Activated CD4-positive, alpha-beta T cell treated with anti-CD3 and anti-CD28 coated beads, Interleukin-2, amount 50 U/mL, for 1 hour (primary cell): Measurements from ENCODE around the gene OGDH.
"Not testable (repeated sequence)": the region's sequence is repeated elsewhere in the genome, so short reads cannot be mapped to it uniquely, and the experiment has no call there.

Experiments
- DNase-seq: peaks from one replicate; pipeline ENCODE4 v3.0.0-alpha.2; 2020

OGDH gene

DNA sequence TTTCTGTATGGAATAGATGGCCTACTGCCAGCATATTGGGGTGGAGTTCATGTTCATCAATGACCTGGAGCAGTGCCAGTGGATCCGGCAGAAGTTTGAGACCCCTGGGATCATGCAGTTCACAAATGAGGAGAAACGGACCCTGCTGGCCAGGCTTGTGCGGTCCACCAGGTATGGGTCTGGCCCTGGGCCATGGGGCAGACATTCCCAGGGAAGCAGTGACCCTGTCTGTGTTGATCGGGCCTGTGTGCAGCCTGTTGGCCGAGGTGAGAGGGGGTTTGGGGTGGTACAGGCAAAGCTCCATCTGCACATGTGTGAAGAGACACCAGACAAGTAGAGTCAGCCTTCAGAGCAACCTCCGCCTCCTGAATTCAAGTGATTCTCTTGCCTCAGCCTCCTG lies 67.3 kb downstream of the OGDH start:
- no peak for DNase-seq

DNA sequence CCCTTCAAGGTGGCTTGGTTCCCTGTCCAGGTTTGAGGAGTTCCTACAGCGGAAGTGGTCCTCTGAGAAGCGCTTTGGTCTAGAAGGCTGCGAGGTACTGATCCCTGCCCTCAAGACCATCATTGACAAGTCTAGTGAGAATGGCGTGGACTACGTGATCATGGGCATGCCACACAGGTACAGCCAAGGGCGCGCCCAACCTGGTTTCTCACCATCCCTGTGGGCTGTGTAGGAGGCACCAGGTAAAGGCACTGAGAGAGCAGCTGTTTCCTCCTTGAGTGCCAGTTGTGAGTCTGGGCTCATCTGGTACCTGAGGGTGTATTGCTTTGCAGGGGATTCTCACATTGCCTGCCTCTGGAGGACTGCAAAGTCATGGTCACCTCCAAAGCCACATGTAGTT lies 68.0 kb downstream of the OGDH start:
- DNase-seq, result no peak

DNA sequence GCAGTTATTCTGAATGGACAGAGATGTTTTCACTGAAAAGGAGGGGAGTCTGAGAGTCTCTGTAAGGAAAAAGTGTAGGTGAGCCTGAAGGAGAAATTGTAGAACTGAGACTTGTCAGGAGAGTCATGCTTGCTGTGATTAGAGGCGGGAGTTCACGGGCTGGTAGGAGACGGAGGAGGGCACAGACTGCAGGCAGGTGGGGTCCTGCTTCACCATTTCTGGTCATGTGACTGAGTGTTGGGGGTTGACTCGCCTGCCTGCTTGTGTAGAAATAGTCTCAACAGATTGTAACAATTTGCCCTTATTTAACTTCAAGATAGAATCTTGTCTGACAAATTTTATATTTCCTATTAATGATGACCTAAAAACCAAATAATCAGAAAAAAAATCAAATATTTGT lies 70.3 kb downstream of the OGDH start:
- DNase-seq, result no peak

DNA sequence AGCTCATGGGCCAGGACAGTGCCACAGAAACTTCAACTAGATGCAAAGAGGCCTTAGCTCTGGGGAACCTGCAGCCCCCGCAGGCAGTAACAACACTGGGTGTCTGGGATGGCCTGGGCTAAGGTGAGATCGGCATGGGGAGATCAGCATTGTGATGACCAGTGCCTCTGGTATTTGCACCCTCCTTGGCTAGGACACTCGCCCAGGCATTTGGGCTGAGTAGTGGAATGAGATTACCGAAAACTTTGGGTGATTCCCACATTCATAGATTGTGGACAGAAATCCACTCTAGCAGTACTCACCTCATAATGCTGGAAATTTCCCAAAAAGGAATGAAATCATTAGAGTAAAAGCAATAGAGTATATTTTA lies 71.7 kb downstream of the OGDH start:
- DNase-seq, result no peak

DNA sequence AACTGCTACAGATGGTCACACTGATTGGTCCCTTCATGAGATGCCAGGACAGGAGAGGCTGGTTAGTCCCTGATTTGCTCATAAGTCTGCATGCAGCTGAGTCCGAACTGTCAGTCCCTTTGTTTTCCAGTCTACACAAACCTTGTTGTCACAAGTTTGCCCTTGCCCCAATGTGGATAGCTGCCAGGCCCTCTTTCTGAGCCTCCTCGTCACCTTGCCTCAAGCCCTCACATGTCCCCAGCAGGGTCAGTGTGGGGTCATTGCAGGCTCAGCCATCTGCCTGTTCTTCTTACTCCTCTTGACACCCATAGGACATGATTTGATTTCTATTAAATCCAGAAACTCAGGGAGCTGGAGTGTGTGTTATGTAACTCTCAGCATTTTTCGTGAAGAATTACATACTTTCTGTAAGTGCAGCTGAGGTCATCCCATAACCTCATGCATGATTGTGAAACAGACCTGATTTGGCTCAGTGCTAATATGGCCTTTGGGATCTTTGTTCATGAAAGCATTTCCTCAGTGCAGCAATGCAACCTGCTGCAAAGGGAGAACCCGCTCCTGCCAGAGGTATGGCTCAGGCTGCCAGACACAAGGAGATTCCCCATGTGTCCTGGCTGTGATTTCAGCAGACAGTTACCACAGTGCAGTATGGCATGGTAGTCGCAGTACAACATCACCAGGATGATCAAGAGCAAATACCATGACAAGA lies 72.2 kb downstream of the OGDH start:
- no peak for DNase-seq

DNA sequence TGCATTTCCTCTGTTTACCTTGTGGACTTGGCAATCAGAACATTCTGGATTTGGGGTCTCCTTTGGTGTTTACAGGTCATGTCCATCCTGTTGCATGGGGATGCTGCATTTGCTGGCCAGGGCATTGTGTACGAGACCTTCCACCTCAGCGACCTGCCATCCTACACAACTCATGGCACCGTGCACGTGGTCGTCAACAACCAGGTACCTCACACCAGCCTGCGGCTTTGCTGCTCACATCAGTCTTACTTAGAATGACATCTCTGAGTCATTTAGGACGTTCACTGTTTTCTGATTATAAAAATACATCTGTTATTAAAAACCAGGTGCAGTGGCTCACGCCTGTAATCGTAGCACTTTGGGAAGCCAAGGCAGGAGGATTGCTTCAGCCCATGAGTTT lies 75.2 kb downstream of the OGDH start:
- no peak for DNase-seq

DNA sequence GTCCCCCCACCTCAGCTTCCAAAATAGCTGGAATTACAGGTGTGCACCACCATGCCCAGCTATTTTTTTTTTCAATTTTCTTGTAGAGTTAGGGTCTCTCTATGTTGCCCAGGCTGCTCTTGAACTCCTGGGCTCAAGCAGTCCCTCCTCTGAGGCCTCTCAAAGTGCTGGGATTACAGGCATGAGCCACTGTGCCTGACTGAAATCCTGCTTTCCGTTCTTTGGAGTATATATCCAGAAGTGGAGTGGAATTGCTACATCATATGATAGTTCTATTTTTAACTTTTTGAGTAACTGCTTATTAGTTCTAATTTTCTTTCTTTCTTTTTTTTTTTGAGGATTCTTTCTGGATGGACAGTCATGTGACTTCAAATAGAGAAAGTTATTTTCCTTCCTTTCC lies 79.3 kb downstream of the OGDH start:
- no peak for DNase-seq

DNA sequence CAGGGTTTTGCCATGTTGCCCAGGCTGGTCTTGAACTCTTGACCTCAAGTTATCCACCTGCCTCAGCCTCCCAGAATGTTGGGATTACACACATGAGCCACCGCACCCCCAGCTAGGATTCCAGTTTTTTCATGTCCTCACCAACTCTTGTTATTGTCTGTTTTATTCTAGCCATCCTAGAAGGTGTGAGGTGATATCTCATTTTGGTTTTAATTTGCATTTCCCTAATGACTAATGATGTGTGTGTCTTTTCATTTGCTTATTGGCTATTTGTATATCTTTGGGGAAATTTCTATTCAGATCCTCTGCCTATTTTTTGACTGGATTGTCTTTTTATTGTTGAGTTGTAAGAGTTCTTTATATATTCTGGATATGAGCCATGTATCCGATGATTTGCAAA lies 83.0 kb downstream of the OGDH start:
- no peak for DNase-seq

DNA sequence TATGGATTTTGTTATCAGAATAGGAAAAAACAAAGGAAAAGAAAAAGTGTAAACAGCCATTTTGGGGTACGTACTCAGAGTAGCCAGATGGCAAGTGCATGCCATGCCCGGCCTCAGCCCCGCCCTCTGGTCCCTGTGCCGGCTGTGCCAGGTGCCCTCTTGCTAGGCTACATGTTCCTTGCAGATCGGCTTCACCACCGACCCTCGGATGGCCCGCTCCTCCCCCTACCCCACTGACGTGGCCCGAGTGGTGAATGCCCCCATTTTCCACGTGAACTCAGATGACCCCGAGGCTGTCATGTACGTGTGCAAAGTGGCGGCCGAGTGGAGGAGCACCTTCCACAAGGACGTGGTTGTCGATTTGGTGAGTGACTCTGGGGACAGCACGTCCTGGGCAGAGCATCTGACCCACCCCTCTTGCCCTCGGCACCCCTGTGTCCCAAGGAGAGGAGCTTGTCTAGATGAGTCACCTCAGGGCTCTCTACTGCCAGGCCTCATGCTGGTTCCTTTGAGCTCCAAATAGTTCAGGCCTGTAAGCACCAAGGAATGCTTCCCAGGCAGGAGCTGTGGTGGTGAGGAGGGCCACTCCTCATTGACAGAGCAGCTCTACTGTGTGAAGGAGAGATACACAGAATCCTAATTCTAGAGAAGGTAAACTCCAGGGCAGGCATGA lies 87.3 kb downstream of the OGDH start:
- no peak for DNase-seq

DNA sequence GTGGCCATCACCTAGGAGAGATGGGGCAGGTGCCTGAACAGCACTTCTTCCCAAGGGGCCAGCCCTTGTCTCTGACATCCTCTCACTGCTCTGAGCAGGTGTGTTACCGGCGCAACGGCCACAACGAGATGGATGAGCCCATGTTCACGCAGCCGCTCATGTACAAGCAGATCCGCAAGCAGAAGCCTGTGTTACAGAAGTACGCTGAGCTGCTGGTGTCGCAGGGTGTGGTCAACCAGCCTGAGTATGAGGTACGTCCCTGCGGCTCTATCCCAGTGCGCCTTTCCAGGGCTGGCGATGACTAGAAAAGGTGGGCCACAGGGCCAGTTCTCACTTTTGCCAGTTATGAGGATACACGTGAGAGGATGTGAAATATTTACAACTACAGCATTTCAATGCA lies 87.9 kb downstream of the OGDH start:
- DNase-seq, result no peak

DNA sequence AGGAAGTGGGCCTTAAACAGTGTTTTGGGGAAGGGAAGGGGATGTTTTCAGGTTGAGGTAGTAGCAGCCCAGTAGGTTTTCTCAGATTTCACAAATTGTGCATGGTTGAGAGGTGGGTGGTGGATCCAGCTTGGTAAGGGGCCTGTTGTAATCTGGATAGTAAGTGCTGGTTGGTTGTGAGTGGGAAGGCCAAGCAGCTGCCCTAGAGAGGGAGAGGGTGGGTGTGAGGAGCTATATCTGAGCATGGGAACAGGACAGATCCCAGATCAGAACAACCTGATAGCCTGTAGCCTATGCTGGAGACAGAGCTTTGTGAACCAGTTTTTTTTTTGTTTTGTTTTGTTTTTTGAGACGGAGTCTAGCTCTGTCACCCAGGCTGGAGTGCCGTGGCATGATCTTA lies 88.3 kb downstream of the OGDH start:
- no peak for DNase-seq

DNA sequence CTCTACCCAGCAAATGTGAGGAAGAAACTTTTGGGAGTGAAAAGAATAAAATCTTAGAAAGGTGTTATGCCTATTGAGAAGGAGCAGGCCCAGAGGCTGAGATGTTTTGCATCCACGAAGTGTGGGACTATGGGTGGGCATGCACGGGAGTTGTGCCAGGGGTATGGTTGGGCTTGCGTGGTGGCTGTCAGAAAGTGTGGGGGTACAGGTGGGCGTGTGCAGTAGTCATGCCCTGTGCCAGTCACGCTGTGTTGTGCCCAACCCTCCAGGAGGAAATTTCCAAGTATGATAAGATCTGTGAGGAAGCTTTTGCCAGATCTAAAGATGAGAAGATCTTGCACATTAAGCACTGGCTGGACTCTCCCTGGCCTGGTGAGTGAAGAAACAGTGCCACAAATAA lies 89.3 kb downstream of the OGDH start:
- no peak for DNase-seq

DNA sequence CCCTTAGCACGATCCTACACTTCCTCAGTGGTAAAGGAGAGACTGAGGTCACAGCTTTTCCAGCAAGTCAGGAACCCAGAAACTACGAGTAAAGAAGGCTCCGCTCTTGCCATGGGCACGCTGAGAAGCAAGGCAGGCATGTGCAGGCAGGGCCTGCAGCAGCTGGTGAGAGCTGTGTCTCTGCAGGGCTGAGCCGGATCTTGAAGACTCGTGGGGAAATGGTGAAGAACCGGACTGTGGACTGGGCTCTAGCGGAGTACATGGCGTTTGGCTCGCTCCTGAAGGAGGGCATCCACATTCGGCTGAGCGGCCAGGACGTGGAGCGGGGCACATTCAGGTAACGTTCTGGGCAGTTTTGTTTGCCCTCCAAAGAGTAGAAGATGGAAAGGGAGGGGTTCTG lies 90.3 kb downstream of the OGDH start:
- no peak for DNase-seq

DNA sequence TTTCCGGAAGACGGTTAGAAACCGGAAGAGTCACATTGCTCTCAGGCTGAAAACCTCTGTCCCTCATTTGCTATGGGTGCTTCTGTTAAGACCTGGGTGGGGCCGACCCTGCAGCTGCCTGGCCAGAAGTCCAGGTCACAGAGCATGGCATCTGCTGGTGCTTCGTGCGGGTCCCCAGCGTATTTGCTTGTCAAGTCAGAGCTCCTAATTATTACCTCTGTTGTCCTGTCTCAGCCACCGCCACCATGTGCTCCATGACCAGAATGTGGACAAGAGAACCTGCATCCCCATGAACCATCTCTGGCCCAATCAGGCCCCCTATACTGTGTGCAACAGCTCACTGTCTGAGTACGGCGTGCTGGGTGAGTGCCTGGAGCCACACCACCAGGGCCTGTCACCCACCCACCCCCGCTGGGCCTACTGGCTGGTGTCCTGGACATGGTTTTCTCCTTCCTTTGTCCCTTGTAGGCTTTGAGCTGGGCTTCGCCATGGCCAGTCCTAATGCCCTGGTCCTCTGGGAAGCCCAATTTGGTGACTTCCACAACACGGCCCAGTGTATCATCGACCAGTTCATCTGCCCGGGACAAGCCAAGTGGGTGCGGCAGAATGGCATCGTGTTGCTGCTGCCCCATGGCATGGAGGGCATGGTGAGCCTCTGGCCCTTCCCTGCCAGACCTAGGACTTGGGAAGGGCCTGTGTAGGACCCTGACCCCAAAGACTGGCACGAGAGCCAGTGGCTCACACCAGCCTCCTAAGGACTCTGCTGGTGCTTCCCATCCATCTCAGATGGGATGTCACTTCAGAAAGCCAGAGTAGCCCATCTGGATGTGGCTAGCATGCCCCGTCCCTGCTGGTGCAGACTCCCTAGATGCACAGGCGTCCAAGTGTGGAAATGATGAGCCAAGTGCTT lies 91.0 kb downstream of the OGDH start:
- DNase-seq, result no peak

DNA sequence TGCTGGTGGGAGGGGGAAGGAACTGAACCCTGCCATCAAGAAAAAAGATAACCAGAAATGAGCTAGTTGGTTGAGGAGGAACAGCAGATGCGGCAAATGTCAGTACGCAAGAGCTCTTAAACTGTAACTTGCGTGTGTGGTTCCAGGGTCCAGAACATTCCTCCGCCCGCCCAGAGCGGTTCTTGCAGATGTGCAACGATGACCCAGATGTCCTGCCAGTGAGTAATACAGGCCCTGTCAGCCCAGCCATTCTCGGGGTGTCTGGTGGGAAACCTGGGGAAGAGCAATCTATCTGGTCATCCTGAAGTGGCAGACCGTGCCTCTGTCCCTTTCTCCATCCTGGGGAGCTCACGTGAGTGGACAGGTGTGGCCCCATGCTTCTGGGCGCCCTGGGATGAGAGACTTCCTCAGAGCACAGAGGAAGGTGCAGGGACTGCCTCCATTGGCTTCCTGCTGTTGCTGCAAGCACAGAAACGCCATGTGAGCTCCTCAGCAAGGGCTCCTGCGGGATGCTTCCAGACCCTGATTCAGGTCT lies 91.7 kb downstream of the OGDH start:
- DNase-seq, result no peak

DNA sequence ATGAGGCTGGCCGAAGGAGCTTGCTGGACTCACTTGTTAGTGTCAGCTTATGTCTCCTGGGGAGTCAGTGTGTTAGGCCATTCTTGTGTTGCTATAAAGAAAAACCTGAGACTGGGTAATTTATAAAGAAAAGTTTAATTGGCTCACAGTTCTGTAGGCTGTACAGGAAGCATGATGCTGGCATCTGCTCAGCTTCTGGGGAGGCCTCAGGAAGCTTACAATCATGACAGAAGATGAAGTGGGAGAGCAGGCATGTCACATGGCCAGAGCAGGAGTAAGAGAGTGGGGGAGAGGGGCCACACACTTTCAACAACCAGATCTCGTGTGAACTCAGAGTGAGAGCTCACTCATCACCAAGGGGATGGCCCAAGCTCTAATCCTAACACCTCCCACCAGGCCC lies 93.2 kb downstream of the OGDH start:
- DNase-seq, result not testable (repeated sequence)

DNA sequence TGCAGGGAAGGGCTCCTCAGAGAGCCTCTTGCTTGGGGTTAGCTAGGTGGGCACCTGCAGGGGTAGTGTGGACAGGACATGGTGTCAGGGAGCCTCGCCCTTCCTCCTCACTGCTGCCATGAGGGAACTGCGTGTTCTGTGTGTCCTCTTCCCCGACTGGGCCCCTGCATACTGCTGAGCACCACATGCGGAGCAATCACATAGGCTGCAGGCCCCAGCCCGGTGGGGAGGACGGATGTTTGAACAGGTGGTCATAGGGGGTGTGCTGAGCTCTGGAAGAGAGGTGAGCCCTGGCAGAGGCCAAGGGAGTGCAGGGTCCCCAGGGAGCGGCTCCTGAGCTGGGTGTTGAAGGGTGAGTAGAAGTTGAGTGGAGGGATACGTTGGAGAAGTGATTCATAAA lies 93.9 kb downstream of the OGDH start:
- no peak for DNase-seq

DNA sequence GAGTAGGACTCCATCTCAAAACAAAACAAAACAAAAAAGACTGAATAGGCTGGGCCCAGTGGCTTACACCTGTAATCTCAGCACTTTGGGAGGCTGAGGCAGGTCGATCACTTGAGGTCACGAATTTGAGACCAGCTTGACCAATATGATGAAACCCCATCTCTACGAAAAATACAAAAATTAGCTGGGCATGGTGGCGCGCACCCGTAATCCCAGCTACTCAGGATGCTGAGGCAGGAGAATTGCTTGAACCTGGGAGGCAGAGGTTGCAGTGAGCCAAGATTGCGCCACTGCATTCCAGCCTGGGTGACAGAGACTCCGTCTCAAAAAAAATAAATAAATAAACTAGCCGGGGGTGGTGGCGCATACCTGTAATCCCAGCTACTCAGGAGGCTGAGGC lies 97.0 kb downstream of the OGDH start:
- DNase-seq, result not testable (repeated sequence)

DNA sequence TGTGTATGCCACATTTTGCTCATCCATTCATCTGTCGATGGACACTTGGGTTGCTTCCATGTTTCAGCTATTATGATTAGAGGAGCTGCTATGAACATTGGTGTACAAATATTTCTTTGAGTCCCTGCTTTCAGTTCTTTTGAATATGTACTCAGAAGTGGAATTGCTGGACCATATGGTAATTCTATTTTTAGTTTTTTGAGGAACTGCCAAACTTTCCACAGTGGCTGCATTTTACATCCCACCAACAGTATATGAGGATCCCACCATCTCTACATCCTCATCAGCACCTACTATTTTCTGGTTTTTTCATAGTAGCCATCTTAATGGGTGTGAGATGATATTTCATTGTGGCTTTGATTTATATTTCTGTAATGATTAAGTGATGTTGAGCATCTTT lies 97.5 kb downstream of the OGDH start:
- DNase-seq, result no peak

DNA sequence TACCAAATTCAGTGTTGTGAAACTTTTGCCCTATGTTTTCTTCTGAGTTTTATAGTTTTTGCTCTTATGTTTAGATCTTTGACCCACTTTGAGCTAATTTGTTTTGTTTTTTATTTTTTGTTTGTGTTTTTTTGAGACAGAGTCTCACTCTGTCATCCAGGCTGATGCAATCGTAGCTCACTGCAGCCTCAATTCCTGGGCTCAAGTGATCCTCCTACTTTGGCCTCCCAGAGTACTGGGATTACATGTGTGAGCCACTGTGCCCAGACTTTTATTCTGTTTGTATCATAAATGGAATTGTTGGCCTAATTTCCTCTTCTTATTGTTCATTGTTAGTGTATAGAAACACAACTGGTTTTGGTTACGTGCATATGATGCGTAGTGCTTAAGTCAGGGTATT lies 99.0 kb downstream of the OGDH start:
- no peak for DNase-seq

DNA sequence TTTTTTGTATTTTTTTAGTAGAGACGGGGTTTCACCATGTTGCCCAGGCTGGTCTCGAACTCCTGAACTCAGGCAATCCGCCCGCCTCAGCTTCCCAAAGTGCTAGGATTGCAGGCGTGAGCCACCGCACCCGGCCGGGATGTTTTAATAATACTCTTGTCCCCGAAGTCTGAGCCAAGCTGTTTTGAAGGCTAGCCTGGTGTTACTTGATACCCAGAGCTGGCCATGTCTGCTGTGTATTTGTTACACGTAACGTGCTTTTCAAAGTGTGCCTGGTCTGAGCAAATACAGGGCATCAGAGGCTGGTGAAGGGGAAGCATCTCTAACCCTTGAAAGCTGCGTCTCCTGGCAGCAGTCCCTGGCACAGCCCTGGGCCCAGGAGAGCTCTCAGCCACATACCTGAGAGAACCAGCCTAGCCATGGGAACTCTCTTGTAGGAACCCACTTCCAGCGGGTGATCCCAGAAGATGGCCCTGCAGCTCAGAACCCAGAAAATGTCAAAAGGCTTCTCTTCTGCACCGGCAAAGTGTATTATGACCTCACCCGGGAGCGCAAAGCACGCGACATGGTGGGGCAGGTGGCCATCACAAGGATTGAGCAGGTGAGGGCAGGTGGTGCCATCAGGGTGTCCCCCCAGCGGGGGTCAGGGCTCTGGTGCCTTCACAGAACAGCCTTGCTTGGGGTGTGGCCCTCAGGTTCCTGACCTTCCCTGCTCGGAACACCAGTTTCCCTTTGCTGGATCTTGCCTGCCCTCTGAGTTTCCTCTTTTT lies 100.5 kb downstream of the OGDH start:
- DNase-seq, result no peak

DNA sequence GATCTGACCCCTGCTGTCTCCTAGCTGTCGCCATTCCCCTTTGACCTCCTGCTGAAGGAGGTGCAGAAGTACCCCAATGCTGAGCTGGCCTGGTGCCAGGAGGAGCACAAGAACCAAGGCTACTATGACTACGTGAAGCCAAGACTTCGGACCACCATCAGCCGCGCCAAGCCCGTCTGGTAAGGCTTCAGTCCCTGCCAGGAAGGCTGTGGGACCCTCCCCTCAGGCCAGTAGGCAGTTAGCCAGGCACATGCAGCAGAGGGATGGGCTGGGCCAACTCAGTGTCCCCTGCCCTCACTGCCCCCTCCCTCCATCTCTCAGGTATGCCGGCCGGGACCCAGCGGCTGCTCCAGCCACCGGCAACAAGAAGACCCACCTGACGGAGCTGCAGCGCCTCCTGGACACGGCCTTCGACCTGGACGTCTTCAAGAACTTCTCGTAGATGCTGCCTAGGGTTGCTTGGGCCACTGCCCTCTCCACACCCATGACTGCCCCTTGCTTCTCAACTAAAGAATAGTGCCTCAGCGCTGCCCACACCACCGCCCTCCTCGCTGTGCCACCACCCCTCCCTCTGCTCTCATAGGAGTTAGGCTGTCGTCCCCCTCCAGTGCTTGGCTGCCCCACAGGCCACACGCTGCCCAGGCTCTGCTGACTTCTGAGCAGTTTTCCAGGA lies 101.3 kb downstream of the OGDH start:
- no peak for DNase-seq
